GM12865 (cell line): Measurements from ENCODE around the gene FBXW11.

Experiments
- DNase-seq: peaks from one replicate; pipeline ENCODE4 v3.0.0; 2010; ENCODE audit warnings: low read depth
- H3K4me3 ChIP-seq: 2 replicates; pipeline ENCODE4 v1.5.1; 2011; ENCODE audit warnings: mild to moderate bottlenecking, low read depth, low read length, control low read depth
- TF ChIP-seq, protein P1 (sequence below): IDR thresholded peaks from 2 replicates; pipeline ENCODE4 v1.5.1; 2011; ENCODE audit warnings: low read length, control low read depth, low read depth, inconsistent platforms; ENCODE audit not compliant: insufficient read depth; ENCODE audit errors: missing control alignments

The FBXW11 gene

GRCh38 chr5:171956887-171957495, 49.4 kb downstream of the FBXW11 start:
- TF ChIP-seq, protein P1, sequence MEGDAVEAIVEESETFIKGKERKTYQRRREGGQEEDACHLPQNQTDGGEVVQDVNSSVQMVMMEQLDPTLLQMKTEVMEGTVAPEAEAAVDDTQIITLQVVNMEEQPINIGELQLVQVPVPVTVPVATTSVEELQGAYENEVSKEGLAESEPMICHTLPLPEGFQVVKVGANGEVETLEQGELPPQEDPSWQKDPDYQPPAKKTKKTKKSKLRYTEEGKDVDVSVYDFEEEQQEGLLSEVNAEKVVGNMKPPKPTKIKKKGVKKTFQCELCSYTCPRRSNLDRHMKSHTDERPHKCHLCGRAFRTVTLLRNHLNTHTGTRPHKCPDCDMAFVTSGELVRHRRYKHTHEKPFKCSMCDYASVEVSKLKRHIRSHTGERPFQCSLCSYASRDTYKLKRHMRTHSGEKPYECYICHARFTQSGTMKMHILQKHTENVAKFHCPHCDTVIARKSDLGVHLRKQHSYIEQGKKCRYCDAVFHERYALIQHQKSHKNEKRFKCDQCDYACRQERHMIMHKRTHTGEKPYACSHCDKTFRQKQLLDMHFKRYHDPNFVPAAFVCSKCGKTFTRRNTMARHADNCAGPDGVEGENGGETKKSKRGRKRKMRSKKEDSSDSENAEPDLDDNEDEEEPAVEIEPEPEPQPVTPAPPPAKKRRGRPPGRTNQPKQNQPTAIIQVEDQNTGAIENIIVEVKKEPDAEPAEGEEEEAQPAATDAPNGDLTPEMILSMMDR: no peak
- no peak for DNase-seq
- H3K4me3 ChIP-seq: no peak overlapping the region

DNA sequence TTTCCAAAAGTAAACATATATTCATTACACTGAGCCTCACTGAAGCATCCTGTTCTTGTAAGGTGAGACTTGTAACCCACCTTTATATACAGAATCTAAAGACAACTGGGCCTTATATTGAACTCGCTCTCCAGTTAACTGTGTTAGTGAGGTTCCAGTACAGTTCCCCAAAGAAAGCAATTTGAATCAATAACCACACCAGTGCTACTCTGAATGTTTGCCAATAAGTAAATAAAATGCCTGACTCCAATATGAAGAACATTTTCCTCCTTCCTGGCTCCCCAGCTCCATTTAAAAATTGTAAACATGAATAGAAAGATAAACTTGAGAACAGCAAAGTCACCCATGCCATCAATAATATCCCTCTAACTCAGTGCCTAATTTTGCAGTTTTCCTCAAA, 50.1 kb downstream of the FBXW11 start:
- H3K4me3 ChIP-seq: no peak overlapping the region
- DNase-seq: no peak
- TF ChIP-seq, protein P1: no peak

DNA sequence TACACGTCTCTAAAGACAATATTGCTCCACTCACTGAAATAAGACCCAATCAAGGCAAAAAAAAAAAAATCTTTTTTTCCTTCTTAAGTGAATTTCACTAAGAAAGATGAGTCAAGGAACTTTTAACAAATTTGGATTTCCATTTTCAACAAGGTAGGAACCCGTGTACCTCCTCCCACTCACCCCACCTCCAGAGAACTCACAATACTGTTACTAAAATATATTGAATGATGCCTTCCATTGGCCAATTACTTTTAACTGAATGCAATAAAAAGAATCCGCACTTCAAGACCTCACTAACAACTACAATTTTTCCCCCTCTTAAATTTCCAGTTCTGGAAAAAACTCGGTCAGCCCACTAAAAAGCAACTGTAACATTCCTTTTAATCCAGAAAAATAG, 50.7 kb downstream of the FBXW11 start:
- TF ChIP-seq, protein P1: no peak
- DNase-seq: no peak

GRCh38 chr5:171954721-171955120, 51.7 kb downstream of the FBXW11 start:
- TF ChIP-seq, protein P1: no peak
- no peak overlapping the region for H3K4me3 ChIP-seq
- no peak for DNase-seq

More for the DNA sequence above, 50.7 kb downstream of the FBXW11 start:
- H3K4me3 ChIP-seq: no peak overlapping the region

DNA sequence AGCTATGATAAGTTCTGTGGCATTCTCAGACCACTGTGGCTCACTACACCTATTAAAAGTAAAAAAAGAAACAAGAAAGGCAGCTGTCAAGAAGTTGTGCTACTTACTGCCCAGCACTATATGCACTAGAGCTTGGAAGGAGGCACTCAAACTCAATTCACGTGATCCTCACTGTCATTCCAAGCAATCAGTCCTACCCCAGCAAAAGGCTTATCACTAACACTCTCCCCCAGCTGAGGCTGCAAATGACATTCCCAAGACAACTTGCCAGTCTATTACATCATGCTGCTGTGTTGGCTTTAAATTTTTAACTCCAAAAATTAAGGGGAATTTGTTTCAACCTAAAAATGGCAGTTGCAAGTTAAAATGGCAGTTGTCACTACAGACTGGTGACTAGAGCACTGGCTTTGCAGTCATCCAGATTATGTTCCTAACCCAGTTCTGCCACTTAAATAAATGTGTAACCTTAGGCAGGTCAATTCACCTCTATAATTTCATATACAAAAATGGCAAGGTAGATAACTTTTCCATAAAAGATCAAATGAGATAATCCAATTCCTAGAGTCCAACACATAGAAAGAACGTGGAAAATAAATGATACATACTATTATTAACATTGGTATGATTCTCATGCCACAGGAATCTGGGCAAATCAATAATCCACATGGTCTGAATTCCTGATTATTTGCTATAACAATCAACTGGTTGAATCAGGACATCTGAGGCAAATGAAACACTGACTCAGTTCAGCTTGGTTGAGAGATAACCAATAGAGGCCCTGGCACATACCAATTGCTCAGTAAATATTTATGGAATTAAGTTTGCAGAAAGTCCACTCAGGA, 52.4 kb downstream of the FBXW11 start:
- no peak overlapping the region for H3K4me3 ChIP-seq
- TF ChIP-seq, protein P1: no peak
- DNase-seq: no peak

GRCh38 chr5:171952021-171952420, 54.4 kb downstream of the FBXW11 start:
- no peak for DNase-seq
- H3K4me3 ChIP-seq: no peak overlapping the region
- TF ChIP-seq, protein P1: no peak
